Hindlimb muscle (tissue), 1 donor: ENCODE results near the gene GRWD1. TPM values are rescaled to one million over a fixed set of nuclear protein-coding genes. Genes with fewer than 3 reads are reported as not detected.
A peak's percentile ranks its signal among the peaks of the same experiment; 100 is the strongest.

Source experiments
- DNase-seq: peaks from one replicate; pipeline ENCODE4 v3.0.0-alpha.2; 2013
- polyA plus RNA-seq: library from polyadenylated mRNA; unstranded; fragments of 120-200 nt; gene quantifications from one replicate; pipeline ENCODE4 v1.2.1, GENCODE V29; 2013; ENCODE audit not compliant: insufficient read length

GRWD1 gene
- polyA plus RNA-seq, result 26.2 TPM

DNA sequence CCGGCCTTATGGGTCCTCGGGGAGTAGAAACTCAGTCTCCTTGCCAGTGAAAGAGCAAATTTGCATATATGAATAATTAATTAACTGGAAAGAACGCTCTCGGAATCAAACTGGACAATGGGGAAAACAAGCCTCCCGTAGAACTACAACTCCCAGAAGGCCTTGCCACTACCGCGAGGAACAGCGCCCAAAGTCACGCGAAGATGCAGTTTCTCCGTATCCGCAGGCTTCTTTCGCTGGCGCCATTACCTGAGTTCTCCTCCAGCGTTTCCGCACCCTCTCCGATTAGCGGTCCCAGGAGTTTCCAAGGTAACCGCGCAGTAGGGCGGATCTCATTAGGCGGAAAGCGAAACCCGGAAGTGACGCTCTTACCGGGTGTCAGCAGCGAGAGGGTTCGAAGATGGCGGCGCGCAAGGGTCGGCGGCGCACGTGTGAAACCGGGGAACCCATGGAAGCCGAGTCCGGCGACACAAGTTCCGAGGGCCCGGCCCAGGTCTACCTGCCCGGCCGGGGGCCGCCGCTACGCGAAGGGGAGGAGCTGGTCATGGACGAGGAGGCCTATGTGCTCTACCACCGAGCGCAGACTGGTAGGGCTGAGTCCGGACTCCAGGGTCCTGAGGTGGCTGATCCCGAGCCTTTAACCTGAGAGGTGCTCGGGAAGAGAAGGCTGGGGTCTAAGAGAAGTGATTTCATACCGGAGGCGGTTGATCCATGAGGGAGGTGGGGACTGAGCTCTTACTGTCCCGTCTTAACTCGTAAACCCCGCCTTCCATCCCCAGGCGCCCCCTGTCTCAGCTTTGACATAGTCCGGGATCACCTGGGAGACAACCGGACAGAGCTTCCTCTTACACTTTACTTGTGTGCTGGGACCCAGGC is at the start of gene GRWD1:
Gene GRWD1 (plus strand): TSS at position 378 of the 876 bp plus-strand sequence. CDS start 23 bp downstream, at position 401.
- DNase-seq, result peak; percentile 93

DNA sequence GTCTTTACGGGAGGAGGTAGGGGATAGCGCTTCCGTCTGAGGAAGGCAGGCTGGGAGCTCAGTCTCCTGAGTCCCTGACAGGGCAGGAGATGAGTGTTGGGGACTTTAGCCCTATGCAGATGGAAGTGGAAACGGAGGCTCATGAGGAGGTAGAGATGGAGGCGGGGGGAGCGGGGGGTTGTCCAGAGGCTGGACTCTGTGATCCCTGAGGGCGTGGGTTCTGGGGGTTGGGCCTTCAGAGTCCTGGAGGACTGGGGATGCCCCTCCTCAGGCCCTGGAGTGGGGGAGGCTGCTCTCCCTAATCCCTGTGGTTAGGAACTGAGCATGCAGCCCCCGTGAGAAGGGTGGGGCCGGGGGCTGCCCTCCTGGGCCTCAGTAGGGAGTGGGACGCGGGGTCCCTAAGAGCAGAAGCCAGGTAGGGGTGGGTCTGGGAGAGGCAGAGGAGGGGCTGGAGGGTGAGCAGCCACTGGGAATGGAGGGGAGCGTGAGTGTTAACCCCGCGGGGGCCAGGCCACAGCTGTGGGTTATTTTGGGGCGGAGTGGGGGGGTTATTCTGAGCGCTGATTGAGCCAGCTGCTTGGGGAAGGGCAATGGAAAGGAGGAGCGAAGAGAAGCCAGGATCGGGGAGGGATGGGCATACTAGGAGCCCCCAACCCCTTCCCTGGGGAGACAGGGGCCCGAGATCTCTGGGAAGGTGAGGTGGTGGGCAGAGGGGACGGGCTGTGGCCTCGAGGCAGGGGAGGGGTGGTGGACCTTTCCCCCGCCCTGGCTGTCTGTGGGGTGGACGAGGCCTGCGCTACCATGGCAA is 49.6 kb upstream of the GRWD1 start:
- DNase-seq, result no peak

DNA sequence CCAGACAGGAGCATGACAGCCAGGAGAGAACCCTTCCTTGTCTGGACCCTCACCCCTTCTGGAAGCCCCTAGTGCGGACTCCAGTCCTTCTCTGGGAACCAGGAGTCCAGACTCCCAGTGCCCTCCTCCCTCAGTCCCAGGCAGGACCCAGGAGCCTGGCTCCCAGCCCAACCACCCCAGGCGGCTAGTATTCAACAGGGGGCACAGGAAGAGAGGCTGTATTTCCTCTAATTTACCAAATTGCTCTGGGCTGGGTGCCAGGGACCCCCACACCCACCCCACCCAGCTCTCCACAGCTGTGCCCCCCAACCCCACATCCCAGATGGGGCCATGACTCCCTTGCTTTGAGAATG is 49.0 kb upstream of the GRWD1 start:
- no peak for DNase-seq

DNA sequence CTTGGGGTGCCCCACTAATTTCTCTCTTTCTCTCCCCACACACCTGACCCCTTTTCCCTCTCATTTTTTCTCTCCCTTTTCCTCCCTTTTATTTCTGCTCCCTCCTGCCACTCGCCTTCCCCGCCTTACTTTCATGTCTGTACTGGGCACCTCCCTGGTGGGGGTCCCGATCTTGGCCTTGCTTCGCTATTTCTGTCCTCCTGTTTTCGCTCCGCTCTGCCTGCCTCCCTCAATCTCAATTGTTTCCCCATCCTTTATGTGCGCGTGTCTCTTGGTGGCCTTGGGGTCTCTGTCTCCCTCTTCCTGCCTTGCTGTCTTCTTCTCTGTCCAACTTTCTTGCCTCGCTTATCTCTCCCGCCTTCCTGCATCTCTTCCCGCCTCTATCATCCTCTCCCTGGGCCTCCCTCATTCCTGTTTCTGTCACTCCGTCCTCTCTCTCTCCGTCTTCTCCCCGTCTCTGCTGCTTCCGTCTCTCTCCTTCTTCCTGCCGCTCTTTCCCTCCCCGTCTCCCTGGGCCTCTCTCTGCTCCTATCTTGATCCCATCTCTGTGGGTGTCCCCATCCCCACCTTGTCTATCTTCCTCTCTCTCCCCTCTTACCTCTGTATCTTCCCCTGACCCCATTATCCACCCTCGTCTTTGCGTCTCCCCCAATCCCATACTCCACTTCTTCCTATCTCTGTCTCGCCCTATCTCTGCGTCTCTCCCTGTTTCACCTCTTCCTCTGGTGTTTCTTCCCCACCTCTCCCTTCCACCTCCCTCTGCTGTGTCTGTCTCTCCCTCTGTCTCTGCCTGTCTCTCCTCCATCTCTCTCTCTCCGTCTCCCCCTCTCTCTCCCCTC is 48.3 kb upstream of the GRWD1 start:
- no peak for DNase-seq

DNA sequence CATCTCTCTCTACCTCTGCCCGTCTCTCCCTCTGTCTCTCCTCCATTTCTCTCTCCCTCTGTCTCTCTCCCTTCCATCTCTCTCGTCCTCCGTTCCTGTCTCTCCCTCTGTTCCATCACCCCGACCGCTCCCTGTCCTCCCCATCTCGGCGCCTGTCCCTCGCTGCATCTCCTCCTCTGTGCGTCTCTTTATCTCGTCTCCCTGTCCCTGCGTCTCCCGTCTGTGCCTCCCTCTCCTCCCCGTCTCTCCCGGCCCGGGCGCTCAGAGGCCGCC is 47.7 kb upstream of the GRWD1 start:
- DNase-seq, result peak; percentile 26

DNA sequence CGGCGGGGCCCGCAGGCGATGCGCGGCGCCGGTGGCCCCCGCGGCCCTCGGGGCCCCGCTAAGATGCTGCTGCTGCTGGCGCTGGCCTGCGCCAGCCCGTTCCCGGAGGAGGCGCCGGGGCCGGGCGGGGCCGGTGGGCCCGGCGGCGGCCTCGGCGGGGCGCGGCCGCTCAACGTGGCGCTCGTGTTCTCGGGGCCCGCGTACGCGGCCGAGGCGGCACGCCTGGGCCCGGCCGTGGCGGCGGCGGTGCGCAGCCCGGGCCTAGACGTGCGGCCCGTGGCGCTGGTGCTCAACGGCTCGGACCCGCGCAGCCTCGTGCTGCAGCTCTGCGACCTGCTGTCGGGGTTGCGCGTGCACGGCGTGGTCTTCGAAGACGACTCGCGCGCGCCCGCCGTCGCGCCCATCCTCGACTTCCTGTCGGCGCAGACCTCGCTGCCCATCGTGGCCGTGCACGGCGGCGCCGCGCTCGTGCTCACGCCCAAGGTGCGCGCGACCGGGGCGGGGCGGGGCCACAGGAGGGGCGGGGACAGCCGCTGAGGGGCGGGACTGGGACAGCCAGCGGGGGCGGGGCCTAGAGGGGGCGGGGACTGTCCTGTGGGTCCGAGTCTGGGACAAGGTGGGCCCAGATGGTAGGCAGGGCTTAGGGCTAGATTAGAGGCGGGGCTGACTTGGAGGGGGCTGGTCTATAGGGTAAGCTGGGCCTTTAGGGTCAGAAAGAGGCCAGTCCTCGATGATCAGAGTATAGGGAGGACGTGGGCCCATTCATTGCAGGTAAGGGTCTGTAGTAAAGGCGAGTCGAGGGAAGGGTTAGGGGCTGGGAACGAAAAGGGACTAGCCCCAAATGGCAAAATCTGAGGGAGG is 47.2 kb upstream of the GRWD1 start:
- peak; percentile 85 for DNase-seq

DNA sequence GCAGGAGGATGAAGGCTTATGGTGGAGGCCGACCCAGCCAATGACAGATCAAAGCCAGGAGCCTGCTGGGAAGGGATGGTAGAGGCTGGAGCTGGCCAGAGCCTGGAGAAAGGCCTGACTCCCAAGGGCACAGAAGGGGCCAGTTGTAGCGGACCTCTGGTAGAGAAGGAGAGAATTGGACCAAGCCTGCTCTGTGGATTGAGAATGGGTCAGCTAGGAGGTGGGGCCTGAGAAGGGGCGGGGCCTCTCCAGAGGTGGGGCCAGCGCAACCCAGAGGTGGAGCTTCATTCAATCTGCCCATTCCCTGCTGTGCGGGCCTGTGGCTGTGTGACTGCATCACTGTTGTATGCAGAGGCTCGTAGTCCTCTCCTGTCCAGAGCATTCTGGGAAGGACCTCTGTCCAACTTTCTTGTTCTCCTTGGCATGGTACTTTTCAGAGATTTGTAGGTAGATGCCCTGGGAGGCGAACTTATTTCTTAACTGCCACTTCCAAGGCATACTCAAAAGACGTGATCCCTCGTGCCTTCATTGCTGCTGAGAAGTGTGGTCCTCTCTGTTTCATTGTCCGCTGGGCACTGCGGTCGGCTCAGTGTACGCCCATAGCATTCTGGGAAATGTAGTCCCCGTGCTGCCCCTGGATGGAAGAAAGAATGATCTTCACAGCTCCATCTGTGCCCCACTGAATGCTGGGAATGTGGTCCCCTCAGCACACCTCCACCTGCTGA is 45.6 kb upstream of the GRWD1 start:
- DNase-seq, result peak; percentile 44

DNA sequence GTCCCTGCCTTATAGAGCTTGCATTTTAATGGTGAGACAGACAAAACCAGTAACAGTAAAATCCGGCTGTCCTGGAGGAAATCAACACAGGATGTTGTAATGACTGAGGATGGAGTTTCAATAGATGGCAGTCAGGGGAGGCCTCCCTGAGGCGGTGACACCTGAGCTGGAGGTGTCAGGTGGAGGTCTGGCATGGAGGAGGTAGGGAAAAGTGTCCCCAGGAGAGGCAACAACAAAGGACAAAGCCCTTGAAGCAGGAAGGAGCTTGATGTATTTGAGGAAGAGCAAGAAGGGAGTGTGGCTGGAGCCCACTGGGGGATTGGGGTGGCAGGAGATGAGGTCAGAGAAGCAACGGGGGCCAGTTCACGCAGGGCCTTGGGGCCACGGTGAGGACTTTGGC is 44.5 kb upstream of the GRWD1 start:
- DNase-seq, result no peak

DNA sequence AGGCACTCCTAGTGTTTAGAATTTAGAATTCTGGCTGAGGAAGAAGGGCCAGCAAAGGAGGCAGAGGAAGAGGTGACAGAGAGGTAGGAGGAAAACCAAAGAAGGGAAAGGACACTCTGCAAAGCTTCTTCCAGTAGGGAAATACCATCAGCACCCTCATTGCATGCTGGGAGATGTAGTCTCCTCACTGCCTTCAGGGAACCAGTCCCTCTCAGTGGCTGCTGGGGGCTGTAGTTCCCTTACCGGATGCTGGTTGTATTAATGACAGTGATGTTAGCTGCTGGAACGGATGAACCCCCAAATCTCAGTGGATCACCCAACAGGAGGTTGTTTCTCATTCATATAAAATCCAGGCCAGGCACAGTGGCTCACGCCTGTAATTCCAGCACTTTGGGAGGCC is 42.2 kb upstream of the GRWD1 start:
- peak; percentile 52 for DNase-seq

DNA sequence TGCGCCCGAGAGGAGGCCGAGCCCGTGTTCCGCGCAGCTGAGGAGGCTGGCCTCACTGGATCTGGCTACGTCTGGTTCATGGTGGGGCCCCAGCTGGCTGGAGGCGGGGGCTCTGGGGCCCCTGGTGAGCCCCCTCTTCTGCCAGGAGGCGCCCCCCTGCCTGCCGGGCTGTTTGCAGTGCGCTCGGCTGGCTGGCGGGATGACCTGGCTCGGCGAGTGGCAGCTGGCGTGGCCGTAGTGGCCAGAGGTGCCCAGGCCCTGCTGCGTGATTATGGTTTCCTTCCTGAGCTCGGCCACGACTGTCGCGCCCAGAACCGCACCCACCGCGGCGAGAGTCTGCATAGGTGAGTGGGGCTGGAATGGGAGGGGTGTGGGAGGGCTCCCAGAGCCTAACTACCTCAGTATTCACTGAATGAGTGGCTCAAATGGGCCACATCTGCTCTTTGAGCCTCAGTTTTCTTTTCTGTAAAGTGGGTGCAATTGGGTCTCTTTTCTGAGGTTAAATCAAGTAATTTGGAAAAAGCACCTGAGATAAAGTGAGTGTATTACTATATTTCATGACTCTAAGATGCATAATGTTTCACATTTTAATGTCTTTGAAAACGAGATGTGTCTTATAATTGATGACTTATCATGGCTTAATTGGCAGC is 40.6 kb upstream of the GRWD1 start:
- no peak for DNase-seq

DNA sequence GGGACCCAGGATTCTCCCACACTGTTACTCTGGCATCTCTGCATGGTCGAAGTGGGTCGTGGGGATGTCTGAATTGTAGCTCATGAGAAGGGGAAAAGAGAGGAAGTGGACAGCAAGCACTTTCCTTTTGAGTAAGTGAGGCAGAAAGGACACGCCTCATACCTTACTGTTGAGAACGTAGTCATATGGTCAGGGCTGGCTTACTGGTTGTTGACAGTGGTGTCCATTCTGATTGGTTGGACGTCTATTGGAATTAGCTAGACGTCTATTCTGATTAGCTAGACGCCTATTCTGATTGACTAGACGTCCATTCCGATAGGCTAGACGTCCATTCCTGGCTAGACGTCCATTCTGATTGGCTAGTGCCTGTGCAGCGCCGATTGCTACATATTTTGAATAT is 39.9 kb upstream of the GRWD1 start:
- DNase-seq, result no peak

DNA sequence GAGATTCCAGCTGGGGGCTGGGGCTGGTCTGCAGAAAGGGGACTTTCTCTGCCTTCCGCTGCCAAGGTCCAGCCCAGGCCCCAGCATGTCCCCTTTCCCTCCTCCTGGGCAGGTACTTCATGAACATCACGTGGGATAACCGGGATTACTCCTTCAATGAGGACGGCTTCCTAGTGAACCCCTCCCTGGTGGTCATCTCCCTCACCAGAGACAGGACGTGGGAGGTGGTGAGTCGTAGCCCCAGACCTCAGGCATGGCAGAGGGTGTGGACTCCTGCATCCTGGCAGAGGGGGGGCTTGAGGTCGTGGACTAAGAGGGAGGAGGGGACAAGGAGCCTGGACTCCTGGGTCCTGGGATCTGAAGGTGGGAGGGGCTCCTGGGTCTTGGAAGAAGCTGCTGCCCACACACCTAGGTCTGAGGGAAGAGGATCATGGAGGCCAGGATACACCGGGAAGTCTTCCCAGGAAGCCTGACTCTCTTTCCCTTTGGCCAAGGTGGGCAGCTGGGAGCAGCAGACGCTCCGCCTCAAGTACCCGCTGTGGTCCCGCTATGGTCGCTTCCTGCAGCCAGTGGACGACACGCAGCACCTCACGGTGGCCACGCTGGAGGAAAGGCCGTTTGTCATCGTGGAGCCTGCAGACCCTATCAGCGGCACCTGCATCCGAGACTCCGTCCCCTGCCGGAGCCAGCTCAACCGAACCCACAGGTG is 31.8 kb upstream of the GRWD1 start:
- DNase-seq, result no peak

DNA sequence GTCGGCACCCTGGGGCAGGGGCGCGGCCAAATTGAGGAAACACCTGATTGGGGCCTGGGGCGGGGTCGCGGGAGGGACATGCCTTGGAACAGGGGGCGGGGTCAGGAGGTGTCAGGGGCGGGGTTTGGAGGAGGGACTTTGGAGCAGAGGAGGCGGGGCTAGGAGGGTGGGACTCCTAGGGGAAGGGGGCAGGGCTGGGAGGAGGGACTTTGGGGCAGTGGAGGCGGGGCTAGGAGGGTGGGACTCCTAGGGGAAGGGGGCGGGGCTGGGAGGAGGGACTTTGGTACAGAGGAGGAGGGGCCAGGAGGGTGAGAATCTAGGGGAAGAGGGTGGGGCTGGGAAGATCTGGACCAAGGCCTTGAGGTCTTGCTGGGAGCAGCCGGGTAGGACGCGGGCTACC is 30.4 kb upstream of the GRWD1 start:
- DNase-seq, result no peak

DNA sequence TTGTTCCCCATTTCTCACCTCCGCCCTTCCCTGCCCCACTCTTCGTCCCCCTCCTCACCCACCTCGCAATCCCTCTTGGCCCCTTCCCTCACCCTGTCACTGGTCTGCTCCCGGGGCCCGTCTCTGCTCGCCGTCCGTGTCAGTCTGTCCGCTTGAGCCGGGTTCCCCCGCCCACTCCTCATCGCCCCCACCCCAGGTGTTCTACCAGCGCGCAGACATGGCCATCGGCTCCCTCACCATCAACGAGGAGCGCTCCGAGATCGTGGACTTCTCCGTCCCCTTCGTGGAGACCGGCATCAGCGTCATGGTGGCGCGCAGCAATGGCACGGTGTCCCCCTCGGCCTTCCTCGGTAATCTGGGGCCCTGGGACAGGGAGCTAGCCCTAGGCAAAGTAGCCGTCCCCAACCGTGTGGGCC is 30.0 kb upstream of the GRWD1 start:
- DNase-seq, result no peak

DNA sequence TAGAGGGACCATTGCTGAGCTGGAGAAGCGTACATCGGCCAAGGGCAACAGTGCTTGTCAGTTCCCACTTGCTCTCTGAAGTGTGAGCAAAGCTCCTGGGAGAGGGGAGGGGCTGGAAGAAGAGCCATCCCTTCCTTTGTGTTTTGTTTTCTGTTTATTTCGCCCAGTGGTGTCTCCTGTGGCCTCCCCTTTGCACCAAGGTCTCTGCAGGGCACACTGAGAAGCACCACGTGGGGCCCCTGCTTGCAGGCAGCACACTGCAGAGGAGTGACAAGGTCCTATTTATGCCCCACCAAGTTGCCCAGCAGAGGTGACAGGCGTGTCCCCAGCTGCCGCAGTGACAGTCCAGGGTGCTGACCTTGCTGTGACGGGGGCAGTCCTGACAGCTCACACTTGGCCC is 28.4 kb upstream of the GRWD1 start:
- DNase-seq, result no peak

DNA sequence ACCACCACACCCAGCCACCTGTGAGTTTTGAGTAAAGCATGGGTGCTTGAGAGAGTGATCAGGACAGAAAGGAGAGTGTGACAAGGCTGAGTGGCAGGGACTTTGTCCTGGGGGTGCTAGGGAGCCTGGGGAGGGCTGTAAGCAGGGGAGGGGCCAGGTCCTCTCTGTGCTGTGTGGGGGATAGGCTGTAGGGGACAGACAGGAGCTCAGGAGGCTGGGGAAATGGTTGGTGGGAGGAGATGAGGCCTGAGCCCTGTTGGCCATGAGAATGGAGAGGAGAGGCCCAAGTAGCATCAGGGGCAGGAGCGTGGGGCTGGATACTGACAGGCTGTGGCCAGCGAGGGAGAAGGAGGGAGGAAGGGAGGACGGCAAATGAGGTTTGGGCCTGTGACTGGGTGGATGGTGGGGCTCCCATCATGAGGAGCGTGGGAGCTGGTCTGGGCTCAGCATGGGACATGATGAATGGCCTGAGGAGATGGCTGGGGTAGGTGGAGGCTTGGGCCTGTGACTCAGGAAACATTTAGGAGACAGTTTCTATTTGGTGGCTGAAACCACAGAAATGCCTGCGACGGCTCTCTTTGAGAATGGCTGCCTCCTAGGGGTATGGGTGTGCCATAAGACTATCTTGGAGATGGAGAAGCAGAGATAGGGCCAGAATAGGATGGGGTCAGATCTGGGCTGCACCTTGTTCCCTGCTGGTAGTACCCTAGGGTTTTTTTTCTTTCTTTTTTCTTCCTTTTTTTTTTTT is 27.3 kb upstream of the GRWD1 start:
- no peak for DNase-seq

DNA sequence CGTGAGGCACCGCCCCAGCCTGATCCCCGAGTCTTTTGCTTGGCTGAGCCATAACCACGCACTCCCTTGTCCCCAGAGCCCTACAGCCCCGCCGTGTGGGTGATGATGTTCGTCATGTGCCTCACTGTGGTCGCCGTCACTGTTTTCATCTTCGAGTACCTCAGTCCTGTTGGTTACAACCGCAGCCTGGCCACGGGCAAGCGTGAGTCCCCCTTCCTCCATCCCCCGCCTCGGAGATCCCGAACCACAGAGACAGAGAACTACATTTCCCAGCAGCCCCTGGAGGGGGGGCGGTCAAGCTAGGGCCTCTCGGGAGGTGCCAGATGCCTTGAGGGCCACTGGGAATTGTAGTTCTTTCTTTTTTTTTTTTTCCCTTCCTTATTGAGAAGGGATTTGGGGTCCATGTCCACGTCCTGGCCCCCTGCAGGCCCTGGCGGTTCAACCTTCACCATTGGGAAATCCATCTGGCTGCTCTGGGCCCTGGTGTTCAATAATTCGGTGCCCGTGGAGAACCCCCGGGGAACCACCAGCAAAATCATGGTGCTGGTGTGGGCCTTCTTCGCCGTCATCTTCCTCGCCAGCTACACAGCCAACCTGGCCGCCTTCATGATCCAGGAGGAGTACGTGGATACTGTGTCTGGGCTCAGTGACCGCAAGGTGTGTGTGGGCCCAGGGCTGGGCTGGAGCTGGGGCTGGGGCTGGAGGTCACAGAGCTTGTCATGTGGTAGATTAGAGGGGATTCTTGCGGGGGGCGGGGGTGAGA is 26.4 kb upstream of the GRWD1 start:
- peak; percentile 33 for DNase-seq

DNA sequence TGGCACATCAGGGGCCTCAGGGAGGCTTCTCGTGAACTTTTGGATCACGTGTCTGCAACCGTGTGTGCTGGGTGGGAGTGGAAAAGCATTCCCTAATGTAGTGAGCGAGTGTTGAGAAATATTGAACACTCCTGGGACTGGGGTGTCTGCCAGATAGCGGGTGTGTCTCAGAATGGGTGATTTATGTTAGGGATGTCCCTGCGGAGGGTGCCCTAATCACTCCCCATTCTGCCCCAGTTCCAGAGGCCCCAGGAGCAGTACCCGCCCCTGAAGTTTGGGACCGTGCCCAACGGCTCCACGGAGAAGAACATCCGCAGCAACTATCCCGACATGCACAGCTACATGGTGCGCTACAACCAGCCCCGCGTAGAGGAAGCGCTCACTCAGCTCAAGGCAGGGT is 24.2 kb upstream of the GRWD1 start:
- no peak for DNase-seq
